Heart right ventricle (tissue), 16 donors: ENCODE results near the gene EPC2. TPM values are rescaled to one million over a fixed set of nuclear protein-coding genes. Genes with fewer than 3 reads are reported as not detected.
"Not testable (repeated sequence)": the region's sequence is repeated elsewhere in the genome, so short reads cannot be mapped to it uniquely, and the experiment has no call there.

Experiments
- ATAC-seq, 8 donors: fragments of 200-7000 bp; cut with Tn5 transposase; one replicate each; pipeline ENCODE4 v1.9.1; 2020; ENCODE audit warnings: mild to moderate bottlenecking in 8 of 8, moderate library complexity in 8 of 8, moderate number of reproducible peaks in 1 of 8
- DNase-seq, 2 donors: peaks; one replicate each; pipeline ENCODE4 v3.0.0-alpha.2; 2020
- H3K27ac ChIP-seq, 10 donors: fragments of 200-600 bp; sonication (generic) in 2 of 10; one replicate each; pipeline versions ENCODE4 v1.5.0 to v1.8.0; 2020 to 2022; ENCODE audit warnings: mild to moderate bottlenecking in 3 of 10
- H3K27me3 ChIP-seq, 7 donors: fragments of 200-600 bp; one replicate each; pipeline ENCODE4 v1.8.0; 2021 to 2022; ENCODE audit warnings: mild to moderate bottlenecking in 2 of 7
- H3K36me3 ChIP-seq, 9 donors: fragments of 200-600 bp; sonication (generic) in 1 of 9; one replicate each; pipeline versions ENCODE4 v1.5.0 to v1.8.0; 2020 to 2022; ENCODE audit warnings: mild to moderate bottlenecking in 2 of 9
- H3K4me1 ChIP-seq, 9 donors: fragments of 200-600 bp; sonication (generic) in 1 of 9; one replicate each; pipeline versions ENCODE4 v1.5.0 to v1.8.0; 2020 to 2022; ENCODE audit warnings: mild to moderate bottlenecking in 4 of 9
- H3K4me3 ChIP-seq, 10 donors: fragments of 200-600 bp; sonication (generic) in 2 of 10; one replicate each; pipeline versions ENCODE4 v1.5.0 to v1.8.0; 2020 to 2022; ENCODE audit warnings: mild to moderate bottlenecking in 7 of 10, moderate library complexity in 2 of 10
- H3K9me3 ChIP-seq, 11 donors: fragments of 200-600 bp in 10 of 11; sonication (generic) in 2 of 11; one replicate each; pipeline versions ENCODE4 v1.5.0 to v1.8.0; 2013 to 2022; ENCODE audit warnings: mild to moderate bottlenecking in 2 of 11, control low read depth in 1 of 11, moderate library complexity in 1 of 11
- CTCF ChIP-seq, 9 donors: fragments of 200-600 bp; sonication (generic) in 2 of 9; IDR thresholded peaks; one replicate each; pipeline versions ENCODE4 v1.5.0 to v1.8.0; 2021 to 2022; ENCODE audit warnings: antibody characterized with exemption in 9 of 9, mild to moderate bottlenecking in 5 of 9, moderate library complexity in 1 of 9
- WGBS, 2 donors: extraction: QIAGEN DNeasy Blood & Tissue Kit; methylation state at CpG; one replicate each; pipeline ENCODE4 v1.1.7; 2013; ENCODE audit warnings: inconsistent platforms in 1 of 2; 5-methylcytosine and 5-hydroxymethylcytosine counted together
- intact Hi-C, 10 donors: fragments of 100-400 bp; cut with DNase I; formaldehyde crosslinking; loops; one replicate each; pipeline versions ENCODE4 v1.11.1 to v1.14.2; 2022
- polyA plus RNA-seq, 2 donors: library from polyadenylated mRNA; stranded (reverse); fragments of 200-250 nt; gene quantifications; one replicate each; pipeline ENCODE4 v1.2.3, GENCODE V29; 2013
- total RNA-seq, 10 donors: library from RNA; stranded (reverse); fragmentation: NEBNext Ultra II Directional in 3 of 10; extraction: Animal tissue kit (Norgen Biotek cat#: 25700) in 3 of 10; gene quantifications; one replicate each; pipeline versions ENCODE4 v1.2.1 to v1.2.4, GENCODE V29; 2021 to 2023
- donor health status: Arrhythmogenic right ventricular cardiomyopathy.
- donor health status: ischemic (EF 13 %, LVEDD 7.1; RV severe dilation, severe dysfunction).
- donor health status: healthy with polysubstance abuse.
- donor health status: DM: no; HTN: yes; CAD: no.
- donor health status: DM: no; HTN: no; CAD: no.
- donor health status: ischemic (EF 25% LVEDD 6.9; RV normal size, moderate dysfunction).
- donor health status: ischemic (EF 25% LVEDD 5.7; RV mildly dilated, moderate dysfunction).
- donor health status: healthy.
- donor health status: DM: yes; HTN: yes; CAD: no.
- donor health status: Ischemic cardiomyopathy.
- donor health status: ischemic (EF 35%, LVEDD 5.7; RV mildly dilated, moderate dysfunction).
- donor health status: nonischemic (EF 11% LVEDD 7.7; RV severe dilation, severe dysfunction).
- donor health status: DM: yes; HTN: yes; CAD: no.
- donor health status: PGD.
- donor health status: ischemic (EF 29% LVEDD 5.4; RV normal size, mild dysfunction).
- donor health status: nonischemic (EF 23%, LVEDD 6.1; RV moderate dilation, normal function).

The EPC2 gene
- total and polyA plus RNA-seq, 12 donors: 5.5 to 28.8 (median 20.9) TPM

GRCh38 chr2:148644883-148645538, 460 bp downstream of the EPC2 start:
- ATAC-seq (peak; percentile 87 to 95 (median 92)), DNase-seq (peak; percentile 92 to 95)
- Histone ChIP-seq H3K4me3 (peak overlapping the region; percentile 77 to 97 (median 89)), H3K36me3 (no peaks in the 10 kb centered on the region), H3K9me3 (no peaks in the 10 kb centered on the region), H3K27ac (peak overlapping the region; percentile 99 to 100 (median 100)), H3K4me1 (peaks cover 0 to 56% (median 32%) of the 10 kb centered on the region in 9 donors), H3K27me3 (no peaks in the 10 kb centered on the region)
- WGBS, 2 donors: 0 to 1% methylated on average over 51 to 69 of the region's 69 CpGs
- intact Hi-C loops: loop anchor here in 5 of 10 donors (5.0 to 10.0 kb wide), 3 partner anchors 342 to 350 kb away; no protein-coding TSS in a partner anchor
- TF ChIP-seq CTCF (IDR thresholded peaks at IDR 0.05): peak in 8 of 9 donors; percentile 17 to 48 (median 36)

- peaks cover 0 to 62% (median 33%) of the 10 kb centered on the region in 9 donors for H3K4me1 ChIP-seq
- no peak for TF ChIP-seq CTCF (IDR thresholded peaks at IDR 0.05)
- H3K4me3 ChIP-seq: peak overlapping the region; percentile 77 to 97 (median 89)
- no peaks in the 10 kb centered on the region for H3K9me3 ChIP-seq
- peak; percentile 30 to 53 for DNase-seq
- no peaks in the 10 kb centered on the region for H3K36me3 ChIP-seq
- H3K27me3 ChIP-seq: no peaks in the 10 kb centered on the region
- WGBS, 2 donors: 0% methylated on average over 47 of the region's 47 CpGs
- ATAC-seq: peak; percentile 13 to 43 (median 26)
- H3K27ac ChIP-seq: peak overlapping the region; percentile 21 to 100 (median 100)
- intact Hi-C loops: loop anchor here in 1 of 10 donors (10.0 kb wide), 1 partner anchor 349 kb away; no protein-coding TSS in a partner anchor
Measured at GRCh38 chr2:148645539-148646230, 1.1 kb downstream of the EPC2 start.

- DNase-seq: no peak
- no peaks in the 10 kb centered on the region for H3K27me3 ChIP-seq
- H3K4me1 ChIP-seq: peaks cover 0 to 68% (median 37%) of the 10 kb centered on the region in 9 donors
- peak overlapping the region in 7 of 10 donors; percentile 100 for H3K27ac ChIP-seq
- H3K9me3 ChIP-seq: no peaks in the 10 kb centered on the region
- peak overlapping the region in 9 of 10 donors; percentile 77 to 97 (median 89) for H3K4me3 ChIP-seq
- ATAC-seq: no peak
- 25 to 30% methylated on average over 4 of the region's 4 CpGs for WGBS, 2 donors
- intact Hi-C loops: loop anchor here in 1 of 10 donors (10.0 kb wide), 1 partner anchor 349 kb away; no protein-coding TSS in a partner anchor
- no peak for TF ChIP-seq CTCF (IDR thresholded peaks at IDR 0.05)
- H3K36me3 ChIP-seq: no peaks in the 10 kb centered on the region
Measured at GRCh38 chr2:148646231-148646559, 1.6 kb downstream of the EPC2 start.

DNA sequence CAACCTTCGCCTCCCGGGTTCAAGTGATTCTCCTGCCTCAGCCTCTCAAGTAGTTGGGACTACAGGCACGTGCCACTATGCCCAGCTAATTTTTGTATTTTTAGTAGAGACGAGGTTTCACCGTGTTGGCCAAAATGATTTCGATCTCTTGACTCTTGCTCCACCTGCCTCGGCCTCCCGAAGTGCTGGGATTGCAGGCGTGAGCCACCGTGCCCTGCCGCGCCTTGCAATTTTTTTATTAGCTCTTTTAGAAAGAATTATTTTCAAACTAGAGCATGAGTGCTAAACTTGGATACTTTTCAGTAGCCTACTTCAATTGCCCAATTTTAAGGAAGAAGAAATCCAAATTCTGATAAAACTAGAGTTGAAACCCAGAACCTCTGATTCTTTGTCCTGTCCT, 3.2 kb downstream of the EPC2 start:
- H3K36me3 ChIP-seq, H3K4me3 ChIP-seq, H3K9me3 ChIP-seq, H3K27ac ChIP-seq, ATAC-seq, H3K27me3 ChIP-seq, DNase-seq: not testable (repeated sequence)
- intact Hi-C loops: loop anchor here in 1 of 10 donors (10.0 kb wide), 1 partner anchor 347 kb away; no protein-coding TSS in a partner anchor
- 95 to 96% methylated on average over 12 of the region's 12 CpGs for WGBS, 2 donors
- peaks cover 0 to 77% (median 52%) of the 10 kb centered on the region in 9 donors for H3K4me1 ChIP-seq
